GM12874 (cell line): ENCODE measurements around the gene EYA4.

ENCODE experiments used
- TF ChIP-seq, protein P1 (sequence below): IDR thresholded peaks from 2 replicates; pipeline ENCODE4 v1.5.1; 2011; ENCODE audit warnings: low read depth, mild to moderate bottlenecking, control low read depth, low read length, moderate library complexity; ENCODE audit not compliant: insufficient read depth

The EYA4 gene

DNA sequence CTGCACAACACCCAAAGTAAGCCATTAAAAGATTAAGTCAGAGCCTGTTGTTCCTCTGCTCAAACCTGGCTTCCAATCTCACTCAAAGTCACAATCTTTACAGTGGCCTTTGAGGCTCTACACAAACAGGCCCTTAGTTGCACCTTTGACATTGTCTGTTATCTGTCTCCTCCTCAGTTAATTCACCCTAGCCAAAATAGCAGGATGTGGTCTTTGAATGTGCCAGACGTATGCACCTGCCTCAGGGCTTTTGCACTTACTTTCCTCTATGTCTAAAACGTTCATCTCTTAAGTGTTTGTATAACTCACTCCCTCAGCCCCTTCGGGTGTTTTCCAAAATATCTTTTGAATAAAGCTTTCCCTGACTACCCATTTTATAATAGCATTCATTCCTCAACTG is 107.7 kb downstream of the EYA4 start:
- TF ChIP-seq, protein P1, sequence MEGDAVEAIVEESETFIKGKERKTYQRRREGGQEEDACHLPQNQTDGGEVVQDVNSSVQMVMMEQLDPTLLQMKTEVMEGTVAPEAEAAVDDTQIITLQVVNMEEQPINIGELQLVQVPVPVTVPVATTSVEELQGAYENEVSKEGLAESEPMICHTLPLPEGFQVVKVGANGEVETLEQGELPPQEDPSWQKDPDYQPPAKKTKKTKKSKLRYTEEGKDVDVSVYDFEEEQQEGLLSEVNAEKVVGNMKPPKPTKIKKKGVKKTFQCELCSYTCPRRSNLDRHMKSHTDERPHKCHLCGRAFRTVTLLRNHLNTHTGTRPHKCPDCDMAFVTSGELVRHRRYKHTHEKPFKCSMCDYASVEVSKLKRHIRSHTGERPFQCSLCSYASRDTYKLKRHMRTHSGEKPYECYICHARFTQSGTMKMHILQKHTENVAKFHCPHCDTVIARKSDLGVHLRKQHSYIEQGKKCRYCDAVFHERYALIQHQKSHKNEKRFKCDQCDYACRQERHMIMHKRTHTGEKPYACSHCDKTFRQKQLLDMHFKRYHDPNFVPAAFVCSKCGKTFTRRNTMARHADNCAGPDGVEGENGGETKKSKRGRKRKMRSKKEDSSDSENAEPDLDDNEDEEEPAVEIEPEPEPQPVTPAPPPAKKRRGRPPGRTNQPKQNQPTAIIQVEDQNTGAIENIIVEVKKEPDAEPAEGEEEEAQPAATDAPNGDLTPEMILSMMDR = no peak

DNA sequence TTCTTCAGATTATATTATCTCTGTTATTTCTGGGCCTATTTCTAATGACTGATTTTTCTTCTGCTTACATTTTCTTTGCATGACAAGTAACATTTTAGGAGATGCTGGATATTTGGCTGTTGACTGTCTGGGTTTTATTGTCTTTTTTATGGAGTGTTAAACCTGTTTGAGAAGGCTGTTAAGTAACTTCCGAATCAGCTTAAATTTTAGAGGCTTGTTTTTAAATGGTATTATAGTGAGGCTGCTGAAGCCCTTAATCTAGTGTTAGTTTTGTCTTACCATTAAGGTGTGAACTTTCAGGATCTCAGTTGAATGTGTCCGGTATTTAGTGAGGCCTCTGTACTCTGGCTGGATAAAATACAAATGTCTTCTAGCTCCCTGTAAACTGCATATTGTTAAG is 109.8 kb downstream of the EYA4 start:
- TF ChIP-seq, protein P1 = no peak

DNA sequence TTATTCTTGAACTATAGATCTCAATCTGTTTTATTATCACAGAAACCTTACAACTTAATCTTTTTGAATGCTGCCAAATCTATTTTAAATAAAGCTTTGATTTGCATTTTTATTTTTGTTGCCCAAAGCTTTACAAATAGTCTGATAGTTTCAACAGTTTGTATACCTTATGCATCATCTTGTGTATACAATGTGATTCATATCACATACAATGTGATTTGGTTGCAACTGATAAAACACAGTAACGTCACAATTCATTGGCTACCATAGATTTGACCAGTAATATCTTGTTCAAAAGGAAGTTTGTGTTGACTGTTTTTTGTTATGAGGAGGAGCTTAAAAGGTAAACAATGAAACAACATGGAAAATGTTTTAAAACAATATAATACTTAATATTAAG is 110.9 kb downstream of the EYA4 start:
- TF ChIP-seq, protein P1 = no peak

DNA sequence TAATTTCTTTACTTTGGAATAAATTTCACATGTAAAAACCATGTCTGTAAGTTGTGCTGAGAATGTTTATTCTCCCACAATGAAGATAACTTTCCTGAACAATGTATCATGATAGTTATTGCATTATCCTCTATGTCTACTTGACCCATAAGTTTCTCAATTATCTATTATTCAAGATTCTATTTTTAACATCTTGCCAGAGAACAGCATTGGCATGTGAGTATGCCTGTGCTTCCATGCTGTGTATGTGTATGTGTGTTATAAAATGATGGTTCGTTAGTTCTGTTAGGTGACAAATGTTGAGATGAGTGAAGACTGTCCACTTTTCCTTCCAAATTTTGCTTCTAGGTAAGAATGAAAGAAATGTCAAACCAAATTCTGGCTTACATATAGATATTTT is 111.9 kb downstream of the EYA4 start:
- TF ChIP-seq, protein P1 = no peak

DNA sequence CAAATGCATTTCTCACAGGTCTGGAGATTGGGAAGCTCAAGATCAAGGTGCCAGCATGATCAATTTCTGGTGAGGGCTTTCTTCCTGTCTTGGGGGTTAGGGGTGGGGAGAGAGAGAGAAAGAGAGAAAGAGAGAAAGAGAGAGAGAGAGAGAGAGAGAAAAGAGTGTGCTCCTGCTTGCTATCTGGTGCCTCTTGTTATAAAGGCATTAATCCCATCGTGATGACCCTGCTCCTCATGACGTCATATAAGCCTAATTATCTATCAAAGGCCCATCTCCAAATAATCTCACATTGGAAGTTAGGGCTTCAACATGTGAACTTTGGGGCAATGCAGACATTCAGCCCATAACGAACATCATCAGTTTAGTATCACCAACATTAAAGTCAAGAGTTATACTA is 114.8 kb downstream of the EYA4 start:
- TF ChIP-seq, protein P1 = no peak

DNA sequence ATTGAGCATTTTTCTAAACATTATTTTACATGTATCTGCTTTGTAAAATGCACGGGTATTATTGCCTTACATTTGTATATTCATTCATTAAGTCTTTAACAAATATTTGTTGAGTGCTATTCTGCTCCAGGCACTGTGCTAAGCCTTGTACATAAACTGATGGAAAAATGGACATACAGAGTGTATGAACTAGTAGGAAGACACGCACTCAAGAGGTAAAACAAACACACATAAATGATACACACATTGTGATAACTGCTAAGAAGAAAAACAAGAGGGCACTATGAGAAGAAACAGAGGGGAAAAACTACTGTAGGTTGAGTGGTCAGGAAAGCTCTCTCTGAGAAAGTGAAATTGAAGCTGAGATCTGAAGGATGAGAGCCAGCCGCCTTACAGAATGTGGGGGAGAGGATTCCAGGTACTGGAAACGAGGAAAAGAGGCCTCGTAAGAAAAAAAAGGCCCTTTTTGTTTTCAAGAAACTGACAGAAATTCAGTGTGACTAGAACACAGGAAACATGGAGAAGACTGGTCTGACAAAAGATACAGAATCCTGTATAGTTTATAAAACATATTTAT is 117.5 kb downstream of the EYA4 start:
- TF ChIP-seq, protein P1 = no peak

DNA sequence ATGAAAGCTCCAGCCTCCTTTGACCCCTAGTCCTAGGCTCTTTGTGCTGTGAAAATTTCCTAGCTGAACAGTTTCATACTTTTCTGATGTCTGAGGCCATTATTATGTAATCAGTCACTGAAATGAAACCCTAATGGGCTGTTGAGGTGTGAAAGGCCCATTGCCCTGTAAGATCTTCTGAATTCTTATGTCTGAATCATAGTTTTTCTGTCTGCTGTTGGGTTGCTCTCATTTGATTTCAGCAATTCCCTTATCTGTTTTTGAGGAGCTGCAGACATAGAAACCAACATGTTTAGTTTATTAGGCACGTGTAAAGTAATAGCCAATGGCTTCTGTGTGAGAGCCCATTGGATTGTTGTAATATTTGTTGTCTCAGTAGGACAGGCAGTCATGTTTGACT is 118.1 kb downstream of the EYA4 start:
- TF ChIP-seq, protein P1 = no peak

DNA sequence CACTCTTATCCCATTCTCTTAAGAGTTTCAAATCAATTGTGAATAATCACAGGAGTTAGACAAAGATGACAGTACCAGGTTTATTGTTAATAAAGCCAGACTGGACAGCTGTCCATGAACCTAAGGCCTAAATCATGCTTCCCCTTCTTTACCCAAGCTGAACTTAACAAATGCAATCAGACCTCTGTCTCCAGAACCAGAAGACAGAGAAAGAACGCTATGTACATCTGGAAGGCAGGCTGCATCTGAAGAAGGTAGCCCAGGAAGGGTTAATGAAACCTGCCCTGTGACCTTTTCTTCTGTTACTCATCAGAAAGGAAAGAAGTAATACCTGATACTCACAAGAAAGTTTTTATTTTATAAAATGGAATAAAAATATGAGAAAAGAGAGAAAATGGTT is 118.6 kb downstream of the EYA4 start:
- TF ChIP-seq, protein P1 = no peak
